Mucosa of descending colon (tissue), 3 donors: ENCODE results near the gene CLMN. TPM values are rescaled to one million over a fixed set of nuclear protein-coding genes. Genes with fewer than 3 reads are reported as not detected.
A peak's percentile ranks its signal among the peaks of the same experiment; 100 is the strongest.

ENCODE experiments used
- ATAC-seq: fragments of 200-7000 bp; cut with Tn5 transposase; one replicate; pipeline ENCODE4 v1.9.1; 2020; ENCODE audit warnings: mild to moderate bottlenecking, moderate library complexity
- DNase-seq, 3 donors: peaks; one replicate each; pipeline ENCODE4 v3.0.0-alpha.2; 2020
- H3K36me3 ChIP-seq: fragments of 200-600 bp; one replicate; pipeline ENCODE4 v1.8.0; 2021; ENCODE audit warnings: low read depth, mild to moderate bottlenecking
- H3K4me1 ChIP-seq: fragments of 200-600 bp; one replicate; pipeline ENCODE4 v1.8.0; 2021; ENCODE audit warnings: low read depth, mild to moderate bottlenecking
- H3K4me3 ChIP-seq: fragments of 200-600 bp; one replicate; pipeline ENCODE4 v1.8.0; 2021; ENCODE audit warnings: mild to moderate bottlenecking
- H3K9me3 ChIP-seq: fragments of 200-600 bp; one replicate; pipeline ENCODE4 v1.8.0; 2021; ENCODE audit warnings: mild to moderate bottlenecking
- intact Hi-C, 2 donors: fragments of 100-400 bp; cut with DNase I in 1 of 2; cut with micrococcal nuclease in 1 of 2; formaldehyde crosslinking; loops; one replicate each; pipeline versions ENCODE4 v1.11.0 to v1.11.1; 2022; cut with DNase I, micrococcal nuclease
- total RNA-seq, 3 donors: library from RNA; stranded (reverse); fragmentation: NEBNext Ultra II Directional in 2 of 3; extraction: Animal tissue kit (Norgen Biotek cat#: 25700) in 2 of 3; gene quantifications; one replicate each; pipeline versions ENCODE4 v1.2.1 to v1.2.4, GENCODE V29; 2021 to 2023
- TF ChIP-seq, protein P1 (sequence below): fragments of 200-600 bp; IDR thresholded peaks from one replicate; pipeline ENCODE4 v1.8.0; 2022; ENCODE audit warnings: antibody characterized with exemption, mild to moderate bottlenecking
- donor health status: DM: no; HTN: no; CAD: no; lungs with moderate emphysema.
- donor health status: DM: no; HTN: no; CAD: no.
- donor health status: DM: no; HTN: yes; CAD: no.

CLMN gene
- total RNA-seq, 3 donors from 2014 or later = 73.7 to 200 (median 132) TPM

DNA sequence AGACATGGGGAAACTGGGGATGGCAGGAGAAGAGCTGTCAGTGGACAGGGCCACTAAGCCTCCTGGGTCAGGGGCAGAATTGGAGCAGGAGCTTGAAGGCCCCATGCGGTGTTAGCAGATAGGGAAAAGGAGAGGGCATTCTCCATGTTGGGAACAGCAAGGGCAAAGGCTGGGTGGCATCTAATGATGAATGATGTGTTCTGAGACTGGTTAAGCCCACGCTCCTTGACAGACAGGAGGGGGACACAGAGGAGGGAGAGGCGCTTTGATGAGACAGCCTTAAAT lies 63.0 kb downstream of the CLMN start:
- ATAC-seq = no peak

GRCh38 chr14:95256002-95256775 lies 63.5 kb downstream of the CLMN start:
- intact Hi-C loops = no loop called here
- ATAC-seq = peak; percentile 48
- Histone ChIP-seq H3K9me3 (no peaks in the 10 kb centered on the region), H3K4me3 (no peak overlapping the region), H3K4me1 (peaks cover 31% of the 10 kb centered on the region), H3K36me3 (no peaks in the 10 kb centered on the region)
- no peak for DNase-seq
- TF ChIP-seq, protein P1, sequence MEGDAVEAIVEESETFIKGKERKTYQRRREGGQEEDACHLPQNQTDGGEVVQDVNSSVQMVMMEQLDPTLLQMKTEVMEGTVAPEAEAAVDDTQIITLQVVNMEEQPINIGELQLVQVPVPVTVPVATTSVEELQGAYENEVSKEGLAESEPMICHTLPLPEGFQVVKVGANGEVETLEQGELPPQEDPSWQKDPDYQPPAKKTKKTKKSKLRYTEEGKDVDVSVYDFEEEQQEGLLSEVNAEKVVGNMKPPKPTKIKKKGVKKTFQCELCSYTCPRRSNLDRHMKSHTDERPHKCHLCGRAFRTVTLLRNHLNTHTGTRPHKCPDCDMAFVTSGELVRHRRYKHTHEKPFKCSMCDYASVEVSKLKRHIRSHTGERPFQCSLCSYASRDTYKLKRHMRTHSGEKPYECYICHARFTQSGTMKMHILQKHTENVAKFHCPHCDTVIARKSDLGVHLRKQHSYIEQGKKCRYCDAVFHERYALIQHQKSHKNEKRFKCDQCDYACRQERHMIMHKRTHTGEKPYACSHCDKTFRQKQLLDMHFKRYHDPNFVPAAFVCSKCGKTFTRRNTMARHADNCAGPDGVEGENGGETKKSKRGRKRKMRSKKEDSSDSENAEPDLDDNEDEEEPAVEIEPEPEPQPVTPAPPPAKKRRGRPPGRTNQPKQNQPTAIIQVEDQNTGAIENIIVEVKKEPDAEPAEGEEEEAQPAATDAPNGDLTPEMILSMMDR = no peak

More for the DNA sequence above, 63.0 kb downstream of the CLMN start:
- intact Hi-C loops = no loop called here
- H3K4me1 ChIP-seq = peaks cover 31% of the 10 kb centered on the region
- H3K36me3 ChIP-seq = no peaks in the 10 kb centered on the region
- TF ChIP-seq, protein P1 = no peak
- H3K4me3 ChIP-seq = no peak overlapping the region
- DNase-seq = no peak
- no peaks in the 10 kb centered on the region for H3K9me3 ChIP-seq

DNA sequence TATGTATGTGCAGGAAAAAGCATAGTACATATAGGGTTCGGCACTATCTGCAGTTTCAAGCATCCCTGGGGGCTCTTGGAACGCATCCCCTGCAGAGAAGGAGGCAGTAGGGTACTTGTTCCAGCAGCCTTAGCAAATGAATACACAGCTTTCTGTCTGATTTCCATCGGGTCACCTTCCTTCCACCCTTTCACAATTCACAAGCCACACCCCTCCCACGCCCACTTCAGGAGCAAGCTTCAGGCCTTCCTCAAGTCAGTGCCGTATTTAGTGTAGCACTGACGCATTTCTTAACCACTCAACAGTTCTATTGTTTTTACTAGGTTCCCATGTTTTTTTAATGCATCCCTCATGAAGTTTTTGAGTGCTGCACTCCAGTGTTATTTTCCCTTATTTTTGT lies 64.2 kb downstream of the CLMN start:
- TF ChIP-seq, protein P1 = no peak
- H3K9me3 ChIP-seq = no peaks in the 10 kb centered on the region
- no peaks in the 10 kb centered on the region for H3K36me3 ChIP-seq
- DNase-seq (peak; percentile 87 to 94 (median 88)), ATAC-seq (peak; percentile 90)
- intact Hi-C loops = no loop called here
- H3K4me3 ChIP-seq = no peak overlapping the region
- H3K4me1 ChIP-seq = peaks cover 35% of the 10 kb centered on the region

GRCh38 chr14:95255013-95255412 lies 64.7 kb downstream of the CLMN start:
- no peaks in the 10 kb centered on the region for H3K36me3 ChIP-seq
- intact Hi-C loops = no loop called here
- no peak for ATAC-seq
- TF ChIP-seq, protein P1 = no peak
- no peak overlapping the region for H3K4me3 ChIP-seq
- no peaks in the 10 kb centered on the region for H3K9me3 ChIP-seq
- peaks cover 40% of the 10 kb centered on the region for H3K4me1 ChIP-seq
- DNase-seq = no peak

GRCh38 chr14:95254288-95254687 lies 65.4 kb downstream of the CLMN start:
- intact Hi-C loops = no loop called here
- Histone ChIP-seq H3K4me3 (no peak overlapping the region), H3K4me1 (peaks cover 41% of the 10 kb centered on the region), H3K36me3 (no peaks in the 10 kb centered on the region), H3K9me3 (no peaks in the 10 kb centered on the region)
- DNase-seq = no peak
- TF ChIP-seq, protein P1 = no peak
- no peak for ATAC-seq
